Skeletal muscle cell (primary cell): Measurements from ENCODE around the gene POLD4.

ENCODE experiments used
- DNase-seq: peaks from one replicate; pipeline ENCODE4 v3.0.0-alpha.2; 2010; ENCODE audit warnings: low read depth
- H3K4me3 ChIP-seq: 2 replicates; pipeline ENCODE4 v1.5.1; 2011; ENCODE audit warnings: low read depth, mild to moderate bottlenecking, control low read depth, low read length, moderate library complexity

The POLD4 gene

DNA sequence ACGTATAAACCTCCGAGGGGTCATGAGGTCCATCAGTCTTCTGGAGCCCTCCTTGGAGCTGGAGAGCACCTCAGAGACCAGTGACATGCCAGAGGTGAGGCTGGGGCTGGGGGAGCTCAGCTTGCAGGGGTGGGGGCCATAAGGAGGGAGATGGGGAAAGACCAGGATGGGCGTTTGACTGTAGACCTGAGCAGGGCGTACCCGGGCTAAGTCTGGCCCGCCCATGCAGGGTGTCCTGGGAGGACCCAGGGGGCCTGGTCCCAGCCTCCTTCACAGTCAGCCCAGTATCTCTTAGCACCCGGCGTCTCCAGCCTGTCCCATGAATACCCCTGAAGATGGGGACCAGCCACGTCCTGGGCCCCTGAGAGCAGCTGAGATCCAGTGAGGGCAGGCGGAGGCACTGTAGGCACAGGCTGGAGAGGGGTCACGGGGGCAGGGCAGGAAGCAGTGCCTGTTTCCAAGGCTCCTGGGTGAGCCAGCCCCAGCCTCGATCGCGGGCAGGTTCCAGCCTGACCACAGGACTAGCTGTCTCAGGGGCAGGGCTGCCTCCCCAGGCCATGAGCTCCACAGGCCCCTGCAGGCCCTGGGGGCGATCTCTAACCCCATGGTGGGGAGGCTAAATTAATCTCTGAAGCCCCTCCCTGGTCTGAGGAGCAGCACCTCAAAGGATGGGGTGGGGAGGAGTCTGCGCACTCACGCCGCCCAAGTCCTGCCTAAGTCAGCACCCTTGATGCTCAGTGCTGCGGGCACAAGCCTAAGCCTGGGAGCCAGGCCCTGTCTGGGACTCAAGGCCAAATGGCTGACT, 42.9 kb downstream of the POLD4 start:
- DNase-seq = no peak
- no peak overlapping the region for H3K4me3 ChIP-seq

DNA sequence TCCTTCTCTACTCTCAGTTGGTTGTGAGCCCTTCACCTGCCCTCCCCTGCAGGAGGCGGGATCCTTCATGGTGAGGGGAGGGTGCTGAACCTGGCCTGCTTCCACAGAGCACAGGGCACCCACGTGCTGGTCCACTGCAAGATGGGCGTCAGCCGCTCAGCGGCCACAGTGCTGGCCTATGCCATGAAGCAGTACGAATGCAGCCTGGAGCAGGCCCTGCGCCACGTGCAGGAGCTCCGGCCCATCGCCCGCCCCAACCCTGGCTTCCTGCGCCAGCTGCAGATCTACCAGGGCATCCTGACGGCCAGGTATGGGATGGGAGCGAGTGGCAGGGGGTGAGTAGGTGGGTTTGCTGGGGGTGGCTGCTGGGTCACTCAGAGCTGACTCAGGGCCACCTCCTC, 43.7 kb downstream of the POLD4 start:
- H3K4me3 ChIP-seq = no peak overlapping the region
- DNase-seq = no peak

DNA sequence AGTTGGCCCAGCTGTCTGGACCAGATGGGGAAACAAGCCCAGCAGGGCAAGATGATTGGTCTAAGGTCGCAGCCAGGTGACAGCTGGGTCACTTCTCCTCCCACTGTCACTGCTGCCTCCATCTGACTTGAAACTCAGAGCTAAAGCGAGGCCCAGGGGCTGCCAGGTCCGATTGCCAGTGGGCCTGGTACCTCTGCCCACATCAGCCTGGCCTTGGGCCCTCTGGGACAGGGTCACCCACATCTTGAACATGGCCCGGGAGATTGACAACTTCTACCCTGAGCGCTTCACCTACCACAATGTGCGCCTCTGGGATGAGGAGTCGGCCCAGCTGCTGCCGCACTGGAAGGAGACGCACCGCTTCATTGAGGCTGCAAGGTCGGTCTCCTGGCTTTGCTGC, 44.2 kb downstream of the POLD4 start:
- no peak for DNase-seq
- H3K4me3 ChIP-seq = no peak overlapping the region

DNA sequence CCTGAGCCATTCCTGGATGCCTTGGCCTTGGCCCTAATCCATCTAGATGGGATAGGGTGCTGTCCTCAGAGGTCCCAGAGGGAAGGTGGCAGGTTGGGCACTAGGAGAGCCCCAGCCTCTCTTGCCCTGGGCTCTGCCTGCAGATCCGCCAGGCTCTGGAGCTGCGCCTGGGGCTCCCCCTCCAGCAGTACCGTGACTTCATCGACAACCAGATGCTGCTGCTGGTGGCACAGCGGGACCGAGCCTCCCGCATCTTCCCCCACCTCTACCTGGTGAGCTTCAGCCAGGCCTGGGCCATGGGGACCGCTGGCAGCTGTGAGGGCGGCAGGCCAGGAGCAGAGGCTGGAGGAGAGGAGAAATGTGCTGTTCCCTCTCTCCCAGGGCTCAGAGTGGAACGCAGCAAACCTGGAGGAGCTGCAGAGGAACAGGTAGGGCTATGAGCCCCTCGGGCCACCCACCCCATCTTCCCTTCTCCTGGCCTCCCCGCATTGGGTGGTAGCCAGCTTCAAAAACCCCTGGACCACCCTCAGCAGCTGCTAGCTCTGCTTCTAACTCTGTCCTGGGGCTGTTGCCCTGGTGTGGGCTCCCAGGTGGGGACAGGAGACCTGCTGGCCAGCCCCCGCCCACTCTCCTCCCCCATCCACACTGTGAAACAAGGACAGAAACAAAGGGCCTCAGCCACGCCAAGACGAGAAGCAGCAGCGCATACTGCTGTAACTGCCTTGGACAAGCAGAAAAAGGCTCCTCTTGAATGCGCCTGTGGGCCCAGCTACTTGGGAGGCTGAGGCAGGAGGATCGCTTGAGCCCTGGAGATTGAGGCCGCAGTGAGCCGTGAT, 45.1 kb downstream of the POLD4 start:
- no peak for DNase-seq
- no peak overlapping the region for H3K4me3 ChIP-seq

DNA sequence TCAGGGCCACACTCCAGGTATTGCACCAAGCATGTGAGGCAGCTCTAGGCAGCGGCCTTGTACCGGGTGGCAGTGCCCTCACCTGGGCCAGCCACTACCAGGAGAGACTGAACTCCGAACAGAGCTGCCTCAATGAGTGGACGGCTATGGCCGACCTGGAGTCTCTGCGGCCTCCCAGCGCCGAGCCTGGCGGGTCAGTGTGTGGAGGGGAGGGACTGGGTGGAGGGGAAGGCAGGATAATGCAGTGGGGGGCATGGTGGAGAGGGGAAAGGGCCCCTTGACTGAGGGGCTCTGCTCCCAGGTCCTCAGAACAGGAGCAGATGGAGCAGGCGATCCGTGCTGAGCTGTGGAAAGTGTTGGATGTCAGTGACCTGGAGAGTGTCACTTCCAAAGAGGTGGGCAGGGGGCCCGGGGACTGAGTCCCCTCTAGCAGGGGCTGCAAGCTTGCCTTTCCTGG, 45.8 kb downstream of the POLD4 start:
- H3K4me3 ChIP-seq = no peak overlapping the region
- DNase-seq = no peak

DNA sequence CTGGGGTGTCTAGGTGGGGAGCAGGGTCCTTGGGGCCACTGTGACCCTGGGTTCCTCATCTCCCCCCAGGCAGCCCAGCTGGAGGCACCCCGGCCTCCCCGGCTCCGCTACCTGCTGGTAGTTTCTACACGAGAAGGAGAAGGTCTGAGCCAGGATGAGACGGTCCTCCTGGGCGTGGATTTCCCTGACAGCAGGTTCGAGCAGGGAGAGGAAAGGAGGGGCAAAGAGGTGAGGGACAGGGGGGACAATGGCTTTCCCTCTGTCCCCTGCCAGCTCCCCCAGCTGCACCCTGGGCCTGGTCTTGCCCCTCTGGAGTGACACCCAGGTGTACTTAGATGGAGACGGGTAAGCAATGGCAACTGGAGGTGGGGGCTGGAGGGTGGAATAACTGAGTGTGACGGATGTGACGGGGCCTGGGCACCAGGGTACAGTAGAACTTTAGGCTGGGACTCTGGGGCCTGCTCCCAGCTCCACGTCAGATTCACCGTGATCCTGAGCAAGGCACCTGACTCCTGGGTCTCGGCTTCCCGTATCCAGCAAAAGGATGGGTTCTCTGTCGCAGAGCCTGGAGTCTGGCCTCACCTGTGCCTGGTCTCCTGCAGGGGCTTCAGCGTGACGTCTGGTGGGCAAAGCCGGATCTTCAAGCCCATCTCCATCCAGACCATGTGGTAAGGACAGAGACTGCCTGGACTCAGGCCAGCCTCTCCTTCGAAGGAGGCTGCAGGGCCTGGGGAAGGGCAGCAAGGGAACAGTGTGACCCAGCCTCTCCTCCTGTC, 46.4 kb downstream of the POLD4 start:
- H3K4me3 ChIP-seq = no peak overlapping the region
- DNase-seq = no peak

DNA sequence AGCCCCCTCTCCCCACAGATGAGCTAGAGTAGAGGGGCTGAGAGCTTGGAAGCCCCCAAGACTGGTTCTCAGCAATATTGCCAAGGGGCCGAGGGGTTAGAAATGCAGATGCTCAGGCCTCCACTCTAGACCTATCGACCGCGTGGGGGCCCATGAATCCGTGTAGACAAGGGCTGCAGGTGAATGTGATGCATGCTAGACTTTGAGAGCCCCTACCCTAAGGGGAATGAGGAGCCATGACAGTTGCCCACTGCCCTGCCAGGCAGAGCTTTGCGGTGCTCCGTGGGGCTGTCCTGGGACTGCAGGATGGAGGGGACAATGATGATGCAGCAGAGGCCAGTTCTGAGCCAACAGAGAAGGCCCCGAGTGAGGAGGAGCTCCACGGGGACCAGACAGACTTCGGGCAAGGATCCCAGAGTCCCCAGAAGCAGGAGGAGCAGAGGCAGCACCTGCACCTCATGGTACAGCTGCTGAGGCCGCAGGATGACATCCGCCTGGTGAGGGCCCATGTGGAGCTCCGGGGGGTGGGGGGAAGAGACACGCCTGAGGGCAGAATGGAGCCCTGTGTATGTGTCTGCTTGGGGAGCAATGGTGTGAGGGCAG, 48.7 kb downstream of the POLD4 start:
- DNase-seq = no peak

DNA sequence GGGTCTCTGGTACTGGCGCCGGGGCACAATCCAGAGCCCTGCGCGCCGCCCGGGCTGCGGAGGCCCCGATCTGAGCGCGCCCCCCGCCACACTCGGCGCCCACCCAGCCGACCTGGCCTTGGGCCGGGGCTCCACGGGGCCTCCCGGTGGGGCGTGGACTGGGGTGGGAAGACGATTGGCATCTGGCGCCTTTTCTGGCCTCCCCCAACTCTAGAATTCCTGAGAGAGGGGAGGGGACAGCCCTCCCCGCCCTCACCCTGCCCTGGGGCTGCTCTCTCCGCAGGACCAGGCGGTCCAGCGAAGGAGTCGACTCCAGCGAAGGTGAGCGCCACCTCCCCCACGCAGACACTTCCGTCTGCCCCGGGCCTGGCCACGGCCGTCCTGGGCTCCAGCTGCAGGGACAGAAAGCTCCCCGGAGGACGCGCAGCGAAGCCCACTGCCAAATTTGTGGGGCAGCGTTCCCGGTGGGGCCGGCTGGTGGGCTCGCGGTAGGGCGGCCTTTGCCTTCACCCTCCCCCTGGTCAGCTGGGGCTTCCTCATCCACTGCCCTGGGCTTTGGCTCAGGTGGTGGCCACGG, 49.4 kb downstream of the POLD4 start:
- DNase-seq = no peak
- H3K4me3 ChIP-seq = peak overlapping the region; percentile 83

More for the DNA sequence above, 48.7 kb downstream of the POLD4 start:
- peak overlapping the region; percentile 83 for H3K4me3 ChIP-seq

DNA sequence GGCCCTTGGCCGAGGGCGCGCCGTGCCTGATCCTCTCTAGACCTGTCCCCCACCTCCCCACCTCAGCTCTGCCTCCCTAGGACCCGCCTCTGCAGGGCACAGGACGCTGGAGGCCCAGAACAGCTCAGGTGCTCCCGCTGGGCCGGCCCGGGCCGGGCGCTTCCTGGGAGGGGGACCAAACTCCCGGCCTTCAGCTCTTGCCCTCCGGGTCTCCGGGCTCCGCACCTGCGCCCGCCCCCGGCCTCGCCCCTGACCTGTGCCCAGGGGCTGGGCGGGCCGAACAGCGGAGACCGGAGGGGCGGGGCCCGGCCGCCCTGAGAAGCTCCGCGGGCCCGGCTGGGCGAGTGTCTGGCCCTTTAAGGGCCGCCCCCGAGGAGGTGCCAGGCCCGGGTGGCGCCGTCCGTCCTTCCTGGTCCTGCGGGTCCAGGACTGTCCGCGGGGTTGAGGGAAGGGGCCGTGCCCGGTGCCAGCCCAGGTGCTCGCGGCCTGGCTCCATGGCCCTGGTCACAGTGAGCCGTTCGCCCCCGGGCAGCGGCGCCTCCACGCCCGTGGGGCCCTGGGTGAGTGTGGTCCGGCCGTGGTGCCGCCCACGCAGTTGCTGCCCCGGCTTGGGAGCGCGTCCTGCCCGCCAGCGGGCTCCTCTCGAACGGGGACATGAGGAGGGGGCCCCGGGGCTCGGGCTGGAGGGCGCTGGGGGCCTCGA, 50.1 kb downstream of the POLD4 start, which contains the start of gene SSH3:
SSH3 (plus strand) TSS at position 399 of the 703 bp plus-strand sequence; CDS start at position 495, 96 bp downstream.
- DNase-seq = no peak
- peak within 1 kb of the TSS; percentile 83 for H3K4me3 ChIP-seq

DNA sequence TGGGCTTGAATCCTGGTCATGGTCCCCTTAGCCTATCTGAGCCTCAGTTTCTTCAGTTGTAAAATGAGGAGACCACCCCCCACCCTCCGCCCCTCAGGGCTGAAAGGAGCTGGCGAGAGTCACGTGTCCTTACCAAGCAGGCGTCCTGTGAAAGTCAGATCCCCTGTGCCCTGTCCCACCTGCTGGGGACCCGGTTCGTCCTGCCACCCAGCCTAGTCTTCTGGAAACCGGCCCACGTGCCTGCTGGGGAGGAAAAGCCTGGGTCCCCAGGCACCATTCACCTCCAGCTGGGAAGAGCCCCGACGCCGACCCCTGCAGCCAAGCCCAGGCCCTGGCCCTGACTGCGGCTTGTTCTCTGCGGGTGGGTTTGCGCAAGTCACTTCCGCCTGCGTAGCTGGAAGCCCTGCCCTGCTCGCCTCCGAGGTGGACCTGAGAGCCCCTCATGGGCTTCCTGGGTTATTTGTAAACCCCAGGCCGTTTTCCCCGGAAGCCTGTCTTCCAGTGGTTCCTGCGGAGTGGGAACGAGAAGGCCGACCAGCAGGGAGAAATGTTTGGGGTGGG, 50.7 kb downstream of the POLD4 start:
- DNase-seq = no peak
- peak overlapping the region; percentile 83 for H3K4me3 ChIP-seq

DNA sequence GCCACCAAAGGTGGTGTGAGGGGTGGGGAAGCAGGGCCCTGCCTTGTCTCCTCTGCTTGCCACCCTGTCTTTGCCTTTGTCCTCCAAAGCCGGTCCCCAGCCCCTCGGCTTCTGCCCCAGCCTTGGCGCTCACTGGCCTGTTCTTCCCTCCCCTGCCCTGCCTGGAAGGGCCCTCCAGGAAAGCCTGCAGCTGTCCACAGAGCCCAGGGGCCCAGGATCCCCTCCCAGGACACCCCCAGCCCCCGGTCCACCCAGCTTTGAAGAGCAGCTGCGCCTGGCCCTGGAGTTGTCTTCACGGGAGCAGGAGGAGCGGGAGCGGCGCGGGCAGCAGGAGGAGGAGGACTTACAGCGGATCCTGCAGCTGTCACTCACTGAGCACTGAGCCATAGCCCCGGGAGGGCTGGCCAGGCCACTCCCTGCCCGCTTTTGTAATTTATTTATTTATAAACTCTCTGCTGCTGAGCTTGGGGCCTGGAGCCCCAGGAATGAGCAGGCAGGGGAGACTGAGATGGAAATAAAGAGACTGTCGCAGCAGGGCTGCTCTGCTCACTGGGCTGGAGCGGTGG, 51.3 kb downstream of the POLD4 start:
- no peak for DNase-seq
- no peak overlapping the region for H3K4me3 ChIP-seq

DNA sequence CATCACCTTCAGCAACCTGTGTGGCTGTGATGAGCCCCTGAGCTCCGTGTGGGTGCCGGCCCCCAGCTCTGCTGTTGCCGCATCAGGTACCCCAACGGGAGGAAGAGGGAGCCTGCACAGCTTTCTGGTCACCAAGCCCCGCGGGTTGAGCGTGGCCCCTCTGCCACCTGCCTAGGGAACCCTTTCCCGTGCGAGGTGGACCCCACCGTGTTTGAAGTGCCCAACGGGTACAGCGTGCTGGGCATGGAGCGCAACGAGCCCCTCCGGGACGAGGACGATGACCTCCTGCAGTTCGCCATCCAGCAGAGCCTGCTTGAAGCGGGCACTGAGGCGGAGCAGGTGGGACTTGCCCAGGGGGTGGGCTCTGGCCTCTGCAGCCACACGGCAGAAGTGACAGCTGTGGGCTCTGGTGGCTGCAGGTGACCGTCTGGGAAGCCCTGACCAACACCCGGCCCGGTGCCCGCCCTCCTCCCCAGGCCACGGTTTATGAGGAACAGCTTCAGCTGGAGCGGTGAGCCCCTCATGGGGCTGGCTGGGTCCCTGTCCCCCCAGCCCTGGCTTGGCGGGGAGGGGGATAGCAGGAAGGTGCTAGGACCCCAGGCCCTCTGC, 51.9 kb downstream of the POLD4 start:
- no peak for DNase-seq
- H3K4me3 ChIP-seq = no peak overlapping the region
